Endothelial cell of umbilical vein (primary cell): ENCODE results near the gene SEC24C. TPM values are rescaled to one million over a fixed set of nuclear protein-coding genes. Genes with fewer than 3 reads are reported as not detected.

ENCODE experiments used
- BruUV-seq: library from RNA; stranded (reverse); fragments of 400-500 nt; replicated peaks from 2 replicates; lab custom pipeline; 2021; lab: Mats Ljungman, UMichigan
- CTCF ChIA-PET: fragments of 300-600, 350-600 bp; sonication (Branson Sonifier 250); formaldehyde crosslinking; loops from one replicate; lab custom pipeline; 2021; ENCODE audit warnings: antibody characterized with exemption, inconsistent platforms; lab: Charles Lee
- POLR2A ChIA-PET: fragments of 300-600, 350-600 bp; sonication (Branson Sonifier 250); formaldehyde crosslinking; loops from one replicate; lab custom pipeline; 2021; ENCODE audit warnings: antibody characterized with exemption, inconsistent platforms; lab: Charles Lee
- DNase-seq: peaks from one replicate; pipeline ENCODE4 v3.0.0-alpha.2; 2011; ENCODE audit warnings: low read depth, low spot score
- FAIRE-seq: peaks from 2 replicates; lab custom pipeline; 2011; peaks lifted over from hg19 to GRCh38; lab: Jason Lieb, UNC
- H2AFZ ChIP-seq: 2 replicates; pipeline ENCODE4 v1.6.0; 2012; ENCODE audit warnings: low read depth, low read length, control low read depth, inconsistent platforms
- H3K27ac ChIP-seq: 2 replicates; pipeline ENCODE4 v1.5.1; 2011; ENCODE audit warnings: low read depth, mild to moderate bottlenecking, control low read depth, low read length, moderate library complexity; ENCODE audit not compliant: insufficient read depth
- H3K27me3 ChIP-seq, 2 experiments: 2 replicates each; pipeline versions ENCODE4 v1.6.0 to v1.6.1; 2011; ENCODE audit warnings: low read length in 2 of 2, mixed read lengths in 1 of 2; ENCODE audit not compliant: control insufficient read depth in 2 of 2, insufficient read depth in 2 of 2
- H3K36me3 ChIP-seq, 2 experiments: 2 replicates in 1 of 2; 3 replicates in 1 of 2; pipeline ENCODE4 v1.5.1; 2011; ENCODE audit warnings: low read length in 2 of 2, mild to moderate bottlenecking in 1 of 2, moderate library complexity in 1 of 2; ENCODE audit not compliant: control insufficient read depth in 2 of 2, insufficient read depth in 2 of 2; ENCODE audit errors: extremely low read depth in 1 of 2
- H3K4me1 ChIP-seq: 3 replicates; pipeline ENCODE4 v1.5.1; 2011; ENCODE audit warnings: mild to moderate bottlenecking, low read length; ENCODE audit not compliant: control insufficient read depth, insufficient read depth; ENCODE audit errors: extremely low read depth
- H3K4me2 ChIP-seq: 2 replicates; pipeline ENCODE4 v1.6.1; 2011; ENCODE audit warnings: low read length, control low read depth, mixed read lengths; ENCODE audit not compliant: insufficient read depth
- H3K4me3 ChIP-seq, 3 experiments: fragments of 200-600 bp in 1 of 3; sonication (generic), shearing (Covaris generic) in 1 of 3; replicated peaks in 1 of 3; 2 replicates each; pipeline ENCODE4 v1.5.1; 2011 to 2016; ENCODE audit warnings: control low read depth in 3 of 3, low read length in 3 of 3, mild to moderate bottlenecking in 2 of 3, inconsistent platforms in 1 of 3, low read depth in 1 of 3, moderate library complexity in 1 of 3; ENCODE audit not compliant: insufficient read depth in 1 of 3
- H3K79me2 ChIP-seq: 2 replicates; pipeline ENCODE4 v1.6.0; 2012; ENCODE audit warnings: low read length, inconsistent platforms; ENCODE audit not compliant: control insufficient read depth, insufficient read depth
- H3K9ac ChIP-seq: replicated peaks from 2 replicates; pipeline ENCODE3; 2011; ENCODE audit warnings: low read length, control low read depth; ENCODE audit not compliant: insufficient read depth; ENCODE audit errors: extremely low read depth
- H3K9me1 ChIP-seq: replicated peaks from 3 replicates; pipeline ENCODE4 v1.6.0; 2011; ENCODE audit warnings: mild to moderate bottlenecking, low read length; ENCODE audit not compliant: control insufficient read depth, insufficient read depth; ENCODE audit errors: extremely low read depth
- H3K9me3 ChIP-seq: replicated peaks from 2 replicates; pipeline ENCODE4 v1.5.1; 2012; ENCODE audit warnings: low read length, inconsistent platforms; ENCODE audit not compliant: control insufficient read depth, insufficient read depth
- H4K20me1 ChIP-seq: replicated peaks from 2 replicates; pipeline ENCODE3; 2011; ENCODE audit warnings: mild to moderate bottlenecking, low read length; ENCODE audit not compliant: control insufficient read depth, insufficient read depth; ENCODE audit errors: extremely low read depth
- CTCF ChIP-seq, 2 donors: IDR thresholded peaks; 1 replicate in 1 of 2; 2 replicates in 1 of 2; pipeline ENCODE4 v1.5.1; 2011; ENCODE audit warnings: low read length in 2 of 2, mild to moderate bottlenecking in 2 of 2, moderate library complexity in 2 of 2, control low read depth in 1 of 2, inconsistent platforms in 1 of 2, low read depth in 1 of 2; ENCODE audit not compliant: insufficient read depth in 1 of 2; ENCODE audit errors: extremely low read depth in 1 of 2
- EZH2 ChIP-seq: IDR thresholded peaks from 2 replicates; pipeline ENCODE4 v1.6.1; 2012; ENCODE audit warnings: borderline replicate concordance, low read depth, mild to moderate bottlenecking, moderate library complexity, low read length, inconsistent platforms; ENCODE audit not compliant: severe bottlenecking
- FOS ChIP-seq: IDR thresholded peaks from 2 replicates; pipeline ENCODE4 v1.6.1; 2011; ENCODE audit warnings: mild to moderate bottlenecking, low read length, moderate library complexity, borderline replicate concordance; ENCODE audit not compliant: insufficient read depth
- GATA2 ChIP-seq: IDR thresholded peaks from 2 replicates; pipeline ENCODE4 v1.7.0; 2011; ENCODE audit warnings: low read depth, mild to moderate bottlenecking, moderate library complexity, mixed read lengths, low read length; ENCODE audit not compliant: insufficient read length, insufficient read depth
- JUN ChIP-seq: IDR thresholded peaks from 2 replicates; pipeline ENCODE4 v1.6.1; 2011; ENCODE audit warnings: borderline replicate concordance, low read depth; ENCODE audit not compliant: insufficient read length, insufficient read depth
- MAX ChIP-seq: IDR thresholded peaks from 2 replicates; pipeline ENCODE4 v1.6.1; 2011; ENCODE audit not compliant: insufficient read depth, insufficient read length
- MYC ChIP-seq: IDR thresholded peaks from one replicate; pipeline ENCODE4 v1.6.1; 2011; ENCODE audit warnings: mild to moderate bottlenecking, low read depth, low read length
- POLR2A ChIP-seq: IDR thresholded peaks from 2 replicates; pipeline ENCODE4 v1.6.1; 2012; ENCODE audit warnings: low read depth, mild to moderate bottlenecking, control low read depth, low read length
- POLR2AphosphoS5 ChIP-seq: IDR thresholded peaks from 2 replicates; pipeline ENCODE4 v1.6.1; 2012; ENCODE audit warnings: low read depth, mild to moderate bottlenecking, control low read depth, low read length, moderate library complexity; ENCODE audit not compliant: insufficient read depth
- dilution Hi-C: fragments of 300-500 bp; cut with MboI; formaldehyde crosslinking; loops from one replicate; pipeline ENCODE4 v1.15.0; 2019; ENCODE audit warnings: low sequenced_read_pairs; ENCODE audit not compliant: extremely low pct_ligation_motif_present
- intact Hi-C: fragments of 100-400 bp; cut with micrococcal nuclease; formaldehyde crosslinking; loops from one replicate; pipeline ENCODE4 v1.10.0; 2022
- polyA plus RNA-seq, 4 experiments: library from polyadenylated mRNA; depleted of rRNA in 3 of 4; stranded (reverse) in 3 of 4; unstranded in 1 of 4; fragments of >200 nt; gene quantifications; 2 replicates each; pipeline versions ENCODE4 v1.2.1 to v1.2.3, GENCODE V29; 2011 to 2012; ENCODE audit warnings: missing spikeins in 1 of 4
- total RNA-seq: library from RNA; stranded (reverse); gene quantifications from 2 replicates; pipeline ENCODE4 v1.2.3, GENCODE V29; 2021

The SEC24C gene
- total and polyA plus RNA-seq, 2 donors (not counting 3 experiments of a cell fraction or from before 2014, with no cell fraction given), result 95.5 to 108 TPM

- dilution Hi-C loops, result no loop called here
- no peak for FAIRE-seq
- POLR2A ChIA-PET, result no interaction called here
These were observed 52.6 kb downstream of the SEC24C start for GRCh38 chr10:73796766-73797165.

More at GRCh38 chr10:73796766-73797165, 52.6 kb downstream of the SEC24C start:
- Histone ChIP-seq H3K9me1 (no peaks in the 10 kb centered on the region), H3K4me2 (no peak overlapping the region), H3K27me3 (no peaks in the 10 kb centered on the region), H4K20me1 (no peaks in the 10 kb centered on the region), H3K9me3 (no peaks in the 10 kb centered on the region), H3K9ac (no peak overlapping the region), H3K27ac (no peak overlapping the region), H3K79me2 (no peaks in the 10 kb centered on the region), H3K4me1 (no peaks in the 10 kb centered on the region), H2AFZ (no peak overlapping the region), H3K4me3 (no peak overlapping the region), H3K36me3 (peaks cover 30 to 77% of the 10 kb centered on the region in 2 experiments)
- DNase-seq, result no peak
- intact Hi-C loops, result no loop called here
- no TSS peak for BruUV-seq
- CTCF ChIA-PET, result no interaction called here
- TF ChIP-seq EZH2 (no peak), MAX (no peak), POLR2AphosphoS5 (no peak), GATA2 (no peak), POLR2A (no peak), FOS (no peak), CTCF (IDR thresholded peaks at IDR 0.05; ENCODE audit: extremely low read depth in 1 of 2, insufficient read depth in 1 of 2, low read depth in 1 of 2, low read length in 2 of 2) (no peak), JUN (no peak), MYC (no peak)
